Measurements from ENCODE around the gene ATP5F1B.

Gene ATP5F1B

GRCh38 chr12:56593909-56594621 lies 51.7 kb downstream of the ATP5F1B start:
- no peak for TF ChIP-seq JUND (IDR thresholded peaks at IDR 0.05; ENCODE audit: low read depth)
- peak; percentile 61 to 72 for DNase-seq (ENCODE audit: low read depth in 1 of 2, low spot score in 1 of 2)
- in situ Hi-C loops (cut with HindIII; ENCODE audit: low pct_unique_long_range_greater_than_20kb, low sequenced_read_pairs): no loop called here

DNA sequence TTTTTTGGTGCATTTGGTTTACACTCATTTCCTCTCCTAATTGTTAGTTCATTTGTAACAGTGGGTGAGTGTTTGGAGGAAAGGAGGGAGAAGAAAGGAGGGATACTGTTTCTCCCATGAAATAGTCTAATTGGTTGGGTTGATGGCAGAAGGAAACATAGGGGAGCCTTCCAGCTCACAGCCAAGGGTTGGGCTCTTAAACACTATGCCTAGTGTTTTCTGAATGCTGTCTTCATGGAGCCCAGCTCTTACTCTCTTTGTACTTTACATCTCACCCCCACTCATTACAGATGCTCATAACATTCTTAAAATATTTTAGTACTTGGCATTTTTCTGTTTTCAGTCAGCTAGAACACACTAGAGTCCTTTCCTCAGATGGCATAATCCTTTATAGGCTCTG lies 53.8 kb downstream of the ATP5F1B start:
- in situ Hi-C loops (cut with HindIII; ENCODE audit: low pct_unique_long_range_greater_than_20kb, low sequenced_read_pairs): no loop called here
- DNase-seq (ENCODE audit: low read depth in 1 of 2, low spot score in 1 of 2): no peak
- TF ChIP-seq JUND (IDR thresholded peaks at IDR 0.05; ENCODE audit: low read depth): no peak

DNA sequence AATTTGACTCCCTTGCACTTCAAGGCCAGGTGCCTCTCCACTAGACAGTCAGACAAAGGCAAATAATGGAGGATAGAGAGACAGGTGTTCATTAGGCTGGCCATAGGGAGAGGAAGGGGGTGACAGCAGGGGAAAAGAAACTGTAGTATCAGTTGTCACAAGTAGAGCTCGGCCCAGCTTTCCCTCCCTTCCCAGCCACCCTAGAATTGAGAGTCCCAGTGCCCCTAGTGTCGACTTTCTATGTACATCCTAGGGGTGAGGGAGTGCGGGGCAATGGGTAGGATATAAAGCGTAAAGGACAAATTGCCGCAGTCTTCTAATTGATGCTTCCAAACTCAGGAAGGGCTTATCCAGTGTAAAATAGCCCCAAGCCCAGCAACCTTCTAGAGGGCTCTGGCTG lies 54.7 kb downstream of the ATP5F1B start:
- no peak for DNase-seq (ENCODE audit: low read depth in 1 of 2, low spot score in 1 of 2)
- in situ Hi-C loops (cut with HindIII; ENCODE audit: low pct_unique_long_range_greater_than_20kb, low sequenced_read_pairs): no loop called here

GRCh38 chr12:56590237-56590830 lies 55.5 kb downstream of the ATP5F1B start:
- TF ChIP-seq JUND (IDR thresholded peaks at IDR 0.05; ENCODE audit: low read depth): no peak
- DNase-seq (ENCODE audit: low read depth in 1 of 2, low spot score in 1 of 2): peak in 1 of 2 experiments; percentile 65
- in situ Hi-C loops (cut with HindIII; ENCODE audit: low pct_unique_long_range_greater_than_20kb, low sequenced_read_pairs): no loop called here

More for the DNA sequence above, 54.7 kb downstream of the ATP5F1B start:
- no peak for TF ChIP-seq JUND (IDR thresholded peaks at IDR 0.05; ENCODE audit: low read depth)

GRCh38 chr12:56589783-56590182 lies 56.0 kb downstream of the ATP5F1B start:
- in situ Hi-C loops (cut with HindIII; ENCODE audit: low pct_unique_long_range_greater_than_20kb, low sequenced_read_pairs): no loop called here

More at GRCh38 chr12:56589783-56590182, 56.0 kb downstream of the ATP5F1B start:
- no peak for TF ChIP-seq JUND (IDR thresholded peaks at IDR 0.05; ENCODE audit: low read depth)
- DNase-seq (ENCODE audit: low read depth in 1 of 2, low spot score in 1 of 2): no peak
